C1 segment of cervical spinal cord (tissue), 14 donors: Measurements from ENCODE around the gene ARHGAP32.
A peak's percentile ranks its signal among the peaks of the same experiment; 100 is the strongest.
"Not testable (repeated sequence)": the region's sequence is repeated elsewhere in the genome, so short reads cannot be mapped to it uniquely, and the experiment has no call there.

Source experiments
- DNase-seq, 14 donors: peaks; one replicate each; lab custom pipeline; 2025; lab: John Stamatoyannopoulos, UW

Gene ARHGAP32

GRCh38 chr11:128933481-128934178, 258.5 kb downstream of the ARHGAP32 start:
- DNase-seq: no peak

GRCh38 chr11:128931668-128932067, 260.5 kb downstream of the ARHGAP32 start:
- DNase-seq: no peak

- DNase-seq: no peak
Observed at GRCh38 chr11:128931066-128931465, 261.1 kb downstream of the ARHGAP32 start.

- DNase-seq: no peak
Observed at GRCh38 chr11:128929991-128930390, 262.1 kb downstream of the ARHGAP32 start.

- DNase-seq: no peak
Observed at GRCh38 chr11:128929468-128929867, 262.7 kb downstream of the ARHGAP32 start.

GRCh38 chr11:128928400-128928799, 263.7 kb downstream of the ARHGAP32 start:
- no peak for DNase-seq

GRCh38 chr11:128927683-128928336, 264.3 kb downstream of the ARHGAP32 start:
- DNase-seq: no peak

GRCh38 chr11:128927108-128927461, 265.0 kb downstream of the ARHGAP32 start:
- no peak for DNase-seq

- no peak for DNase-seq
Observed at GRCh38 chr11:128926437-128927107, 265.6 kb downstream of the ARHGAP32 start.

GRCh38 chr11:128926000-128926399, 266.1 kb downstream of the ARHGAP32 start:
- DNase-seq: no peak

GRCh38 chr11:128925250-128925600, 266.9 kb downstream of the ARHGAP32 start:
- DNase-seq: no peak

GRCh38 chr11:128924510-128925249, 267.4 kb downstream of the ARHGAP32 start:
- DNase-seq: no peak

- no peak for DNase-seq
Observed at GRCh38 chr11:128924104-128924503, 268.0 kb downstream of the ARHGAP32 start.

GRCh38 chr11:128921793-128922192, 270.3 kb downstream of the ARHGAP32 start:
- no peak for DNase-seq

GRCh38 chr11:128920666-128921065, 271.5 kb downstream of the ARHGAP32 start:
- no peak for DNase-seq

GRCh38 chr11:128919635-128920034, 272.5 kb downstream of the ARHGAP32 start:
- DNase-seq: not testable (repeated sequence)

- DNase-seq: no peak
Observed at GRCh38 chr11:128919216-128919615, 272.9 kb downstream of the ARHGAP32 start.

GRCh38 chr11:128917144-128917724, 274.9 kb downstream of the ARHGAP32 start:
- DNase-seq: no peak

- no peak for DNase-seq
Observed at GRCh38 chr11:128916681-128917080, 275.4 kb downstream of the ARHGAP32 start.

- no peak for DNase-seq
Observed at GRCh38 chr11:128916037-128916572, 276.0 kb downstream of the ARHGAP32 start.

GRCh38 chr11:128915149-128915521, 277.0 kb downstream of the ARHGAP32 start:
- peak in 1 of 14 donors; percentile 46 for DNase-seq
